ENCODE data around the gene ZDHHC14. TPM values are rescaled to one million over a fixed set of nuclear protein-coding genes. Genes with fewer than 3 reads are reported as not detected.
A peak's percentile ranks its signal among the peaks of the same experiment; 100 is the strongest.
"Not testable (repeated sequence)": the region's sequence is repeated elsewhere in the genome, so short reads cannot be mapped to it uniquely, and the experiment has no call there.

The ZDHHC14 gene
- total and polyA plus RNA-seq, 2 experiments from 2014 or later = 7.5 to 10.1 TPM

GRCh38 chr6:157459327-157459726, 78.3 kb downstream of the ZDHHC14 start:
- Histone ChIP-seq H3K4me1 (ENCODE audit: low read depth) (no peaks in the 10 kb centered on the region), H3K9me3 (ENCODE audit: low read depth) (no peaks in the 10 kb centered on the region), H3K36me3 (no peaks in the 10 kb centered on the region), H3K27ac (no peak overlapping the region), H3K4me3 (no peak overlapping the region), H3K27me3 (no peaks in the 10 kb centered on the region)
- no peak for DNase-seq (ENCODE audit: low read depth in 1 of 2, low spot score in 1 of 2)
- no peak for TF ChIP-seq CTCF (IDR thresholded peaks at IDR 0.05; ENCODE audit: low read depth, low read length)

GRCh38 chr6:157460182-157460999, 79.4 kb downstream of the ZDHHC14 start:
- Histone ChIP-seq H3K4me3 (no peak overlapping the region), H3K27me3 (no peaks in the 10 kb centered on the region), H3K9me3 (ENCODE audit: low read depth) (no peaks in the 10 kb centered on the region), H3K4me1 (ENCODE audit: low read depth) (no peaks in the 10 kb centered on the region), H3K27ac (no peak overlapping the region), H3K36me3 (no peaks in the 10 kb centered on the region)
- DNase-seq (ENCODE audit: low read depth in 1 of 2, low spot score in 1 of 2) = no peak
- no peak for TF ChIP-seq CTCF (IDR thresholded peaks at IDR 0.05; ENCODE audit: low read depth, low read length)

- no peak overlapping the region for H3K27ac ChIP-seq
- H3K9me3 ChIP-seq (ENCODE audit: low read depth) = no peaks in the 10 kb centered on the region
- H3K36me3 ChIP-seq = no peaks in the 10 kb centered on the region
- no peak overlapping the region for H3K4me3 ChIP-seq
- no peak for TF ChIP-seq CTCF (IDR thresholded peaks at IDR 0.05; ENCODE audit: low read depth, low read length)
- no peaks in the 10 kb centered on the region for H3K27me3 ChIP-seq
- H3K4me1 ChIP-seq (ENCODE audit: low read depth) = no peaks in the 10 kb centered on the region
- DNase-seq (ENCODE audit: low read depth in 1 of 2, low spot score in 1 of 2) = peak in 1 of 2 donors; percentile 7
Observed at GRCh38 chr6:157461000-157461915, 80.3 kb downstream of the ZDHHC14 start.

GRCh38 chr6:157462956-157463742, 82.2 kb downstream of the ZDHHC14 start:
- DNase-seq (ENCODE audit: low read depth in 1 of 2, low spot score in 1 of 2) = no peak
- H3K4me3 ChIP-seq = no peak overlapping the region
- no peak overlapping the region for H3K27ac ChIP-seq
- no peaks in the 10 kb centered on the region for H3K36me3 ChIP-seq
- H3K9me3 ChIP-seq (ENCODE audit: low read depth) = no peaks in the 10 kb centered on the region
- no peaks in the 10 kb centered on the region for H3K27me3 ChIP-seq
- H3K4me1 ChIP-seq (ENCODE audit: low read depth) = no peaks in the 10 kb centered on the region
- no peak for TF ChIP-seq CTCF (IDR thresholded peaks at IDR 0.05; ENCODE audit: low read depth, low read length)

GRCh38 chr6:157463743-157464135, 82.7 kb downstream of the ZDHHC14 start:
- not testable (repeated sequence) for H3K27me3 ChIP-seq; H3K4me1 ChIP-seq (ENCODE audit: low read depth); H3K36me3 ChIP-seq; DNase-seq (ENCODE audit: low read depth in 1 of 2, low spot score in 1 of 2); H3K27ac ChIP-seq; H3K9me3 ChIP-seq (ENCODE audit: low read depth); H3K4me3 ChIP-seq
